NCI-H460 (cell line): ENCODE measurements around the gene ARL8B. TPM values are rescaled to one million over a fixed set of nuclear protein-coding genes. Genes with fewer than 3 reads are reported as not detected.

Experiments
- DNase-seq: peaks from one replicate; pipeline ENCODE4 v3.0.0-alpha.2; 2016; ENCODE audit warnings: low read depth; ENCODE audit errors: extremely low read depth
- total RNA-seq: library from RNA; depleted of rRNA; stranded (reverse); fragments of >200 nt; shearing (Covaris generic); gene quantifications from 2 replicates; pipeline ENCODE4 v1.2.3, GENCODE V29; 2014

ARL8B gene
- total RNA-seq, 1 experiment from 2014 or later = 37.0 TPM

DNA sequence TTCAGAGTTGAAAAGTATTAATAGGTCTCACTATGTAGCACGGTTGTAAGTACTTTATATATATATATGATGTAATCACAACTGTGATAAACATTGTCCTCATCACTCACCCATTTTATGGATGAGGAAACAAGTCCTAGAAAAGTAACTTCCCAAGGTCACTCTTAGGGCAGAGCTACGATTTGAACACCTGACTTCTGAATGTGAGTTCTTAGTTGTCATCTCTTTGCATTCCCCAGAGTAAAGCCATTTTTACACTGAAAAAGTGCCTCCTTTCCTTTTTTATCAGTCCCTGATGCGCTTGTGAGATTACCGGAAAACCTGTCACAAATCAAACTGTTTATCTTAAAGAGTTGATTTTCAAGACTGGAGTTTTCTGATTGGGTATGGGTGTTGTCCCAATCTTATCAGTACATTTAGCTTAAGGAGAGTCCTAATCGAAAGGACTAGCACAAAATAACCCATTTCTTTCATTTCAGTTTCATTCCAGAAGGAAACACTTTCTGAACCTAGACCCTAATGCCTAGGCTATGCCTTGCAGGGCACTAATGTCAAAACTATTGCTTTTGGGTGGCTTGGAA, 63.1 kb downstream of the ARL8B start:
- no peak for DNase-seq

DNA sequence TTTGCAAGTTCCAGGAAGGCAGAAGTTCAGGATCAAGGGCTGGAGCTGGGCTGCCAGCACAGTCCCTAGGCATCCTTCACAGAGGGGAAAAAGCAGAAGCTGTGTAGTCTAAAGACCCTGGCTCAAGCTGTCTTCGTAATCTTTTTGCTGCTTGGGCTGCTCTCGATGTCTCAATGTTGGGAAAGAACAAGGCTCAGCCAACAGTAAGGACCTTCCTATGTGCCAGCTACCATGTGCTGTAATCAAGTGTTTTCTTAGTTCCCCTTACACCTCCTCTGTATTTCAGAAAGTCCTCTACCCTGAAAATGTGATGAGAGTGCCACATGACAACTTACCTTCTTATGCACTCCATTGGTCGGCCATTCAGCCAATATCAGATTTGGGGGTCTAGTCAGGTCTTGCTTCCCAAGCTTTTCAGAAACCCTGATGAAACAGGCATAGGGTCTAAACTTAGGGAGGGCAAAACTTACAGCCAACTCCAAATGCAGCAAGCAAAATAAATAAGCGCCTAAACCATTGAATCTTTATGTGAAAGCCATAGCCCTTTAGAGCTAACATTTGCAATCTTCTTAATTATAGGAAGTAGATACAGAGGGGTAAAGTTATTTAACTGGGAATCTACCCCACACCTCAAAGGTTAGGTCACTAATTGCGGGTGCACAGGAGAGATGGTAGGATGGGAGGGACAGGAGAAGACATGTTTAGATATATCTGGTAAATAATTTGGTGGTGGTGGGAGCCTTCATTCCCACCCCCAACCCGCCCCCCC, 64.2 kb downstream of the ARL8B start:
- no peak for DNase-seq

DNA sequence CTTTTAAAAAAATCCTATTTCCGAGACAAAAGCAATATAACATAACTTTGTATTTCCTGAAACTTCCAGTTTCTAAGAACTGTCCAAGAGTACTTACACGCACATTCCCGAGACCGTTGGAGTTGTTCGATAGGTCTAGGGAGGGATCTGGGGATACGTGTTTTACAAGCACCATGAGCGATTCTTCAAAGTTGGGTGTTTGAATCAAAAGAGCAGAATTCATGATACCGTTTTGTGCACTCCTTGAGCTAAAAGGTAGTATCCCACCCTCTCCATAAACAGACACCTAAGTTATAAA, 64.7 kb downstream of the ARL8B start:
- no peak for DNase-seq

DNA sequence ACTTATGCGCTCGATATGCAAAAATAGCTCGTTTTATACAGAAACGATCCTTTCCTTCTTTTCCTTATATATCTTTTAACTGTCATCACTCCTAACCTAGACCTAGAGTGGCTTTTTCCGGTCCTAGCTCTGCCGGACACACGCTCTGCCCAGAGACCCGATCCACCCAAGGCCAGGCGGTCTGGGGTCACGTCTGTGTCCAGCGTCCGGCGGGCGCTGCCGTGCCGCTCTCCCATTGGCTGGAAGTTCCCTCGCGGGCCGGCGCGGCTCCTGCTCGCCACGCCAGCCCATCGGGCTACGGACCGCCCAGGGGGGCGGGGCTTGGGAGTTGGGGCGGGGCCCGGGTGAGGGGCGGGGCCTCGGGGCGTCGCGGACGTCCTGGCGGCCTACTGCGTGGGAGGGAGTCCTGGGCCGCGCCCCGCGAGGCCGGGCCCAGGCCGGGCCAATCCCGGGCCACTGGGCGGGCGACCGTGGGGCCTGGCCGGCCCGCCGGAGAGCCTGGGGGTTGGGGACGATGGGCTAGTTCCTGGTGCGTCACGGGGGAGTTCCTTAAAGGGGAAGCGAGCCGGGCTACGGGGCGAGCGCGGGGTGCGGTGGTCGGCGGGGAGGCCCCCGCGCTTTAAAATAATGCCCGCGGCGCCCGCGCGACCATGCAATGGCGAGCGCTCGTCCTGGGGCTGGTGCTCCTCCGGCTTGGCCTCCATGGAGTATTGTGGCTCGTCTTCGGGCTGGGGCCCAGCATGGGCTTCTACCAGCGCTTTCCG, 65.2 kb downstream of the ARL8B start, which contains the start of gene EDEM1:
Gene EDEM1, plus strand, starts transcription at position 552 of the 764 bp plus-strand sequence. Its CDS starts 99 bp downstream, at position 651.
- peak; percentile 89 for DNase-seq

DNA sequence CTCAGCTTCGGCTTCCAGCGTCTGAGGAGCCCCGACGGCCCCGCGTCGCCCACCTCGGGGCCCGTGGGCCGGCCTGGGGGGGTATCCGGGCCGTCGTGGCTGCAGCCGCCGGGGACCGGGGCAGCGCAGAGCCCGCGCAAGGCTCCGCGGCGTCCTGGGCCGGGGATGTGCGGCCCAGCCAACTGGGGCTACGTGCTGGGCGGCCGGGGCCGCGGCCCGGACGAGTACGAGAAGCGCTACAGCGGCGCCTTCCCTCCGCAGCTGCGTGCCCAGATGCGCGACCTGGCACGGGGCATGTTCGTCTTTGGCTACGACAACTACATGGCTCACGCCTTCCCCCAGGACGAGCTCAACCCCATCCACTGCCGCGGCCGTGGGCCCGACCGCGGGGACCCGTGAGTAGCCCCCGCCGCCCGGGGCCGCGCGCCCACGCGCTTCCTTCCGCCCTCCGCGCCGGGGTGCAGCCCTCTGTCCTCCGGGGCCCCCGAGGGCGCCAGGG, 65.9 kb downstream of the ARL8B start:
- no peak for DNase-seq

DNA sequence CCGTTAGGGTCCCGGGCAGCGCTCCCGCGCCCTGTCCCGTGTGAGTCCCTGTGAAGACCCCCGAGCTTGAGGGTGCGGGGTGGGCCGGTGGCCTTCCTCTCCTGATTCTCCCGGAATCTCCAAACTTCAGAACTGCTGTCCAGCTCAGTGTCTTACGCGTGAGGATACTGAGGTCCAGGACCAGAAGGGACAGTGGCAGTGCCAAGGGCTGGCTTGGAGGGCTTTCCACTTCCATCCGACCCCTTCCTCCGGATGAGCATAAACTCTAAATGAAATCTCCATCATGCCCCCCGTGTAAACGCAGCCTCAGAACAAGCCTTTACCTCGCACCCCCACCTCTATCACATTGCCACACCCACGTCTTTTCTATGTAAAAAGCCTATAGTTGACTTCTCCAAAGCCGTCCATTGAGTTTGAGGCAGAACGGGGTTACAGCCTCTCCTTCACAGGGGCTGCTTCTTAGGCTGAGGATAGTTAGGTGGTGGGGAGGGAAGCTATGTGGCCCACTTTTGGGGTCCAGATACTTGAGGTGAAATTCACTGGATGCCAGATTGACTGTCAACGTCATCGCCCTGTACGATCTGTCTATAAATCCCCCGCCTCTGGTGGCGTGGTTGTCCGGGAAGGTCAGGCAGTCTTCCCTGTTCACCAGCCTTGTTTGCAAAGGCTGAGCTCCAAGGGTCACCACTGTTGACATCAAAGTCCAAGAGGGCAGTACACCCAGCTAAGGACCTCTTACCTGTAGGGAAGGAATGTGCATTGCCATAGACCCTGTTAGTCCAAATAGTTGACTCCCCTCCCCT, 66.5 kb downstream of the ARL8B start:
- DNase-seq = no peak

DNA sequence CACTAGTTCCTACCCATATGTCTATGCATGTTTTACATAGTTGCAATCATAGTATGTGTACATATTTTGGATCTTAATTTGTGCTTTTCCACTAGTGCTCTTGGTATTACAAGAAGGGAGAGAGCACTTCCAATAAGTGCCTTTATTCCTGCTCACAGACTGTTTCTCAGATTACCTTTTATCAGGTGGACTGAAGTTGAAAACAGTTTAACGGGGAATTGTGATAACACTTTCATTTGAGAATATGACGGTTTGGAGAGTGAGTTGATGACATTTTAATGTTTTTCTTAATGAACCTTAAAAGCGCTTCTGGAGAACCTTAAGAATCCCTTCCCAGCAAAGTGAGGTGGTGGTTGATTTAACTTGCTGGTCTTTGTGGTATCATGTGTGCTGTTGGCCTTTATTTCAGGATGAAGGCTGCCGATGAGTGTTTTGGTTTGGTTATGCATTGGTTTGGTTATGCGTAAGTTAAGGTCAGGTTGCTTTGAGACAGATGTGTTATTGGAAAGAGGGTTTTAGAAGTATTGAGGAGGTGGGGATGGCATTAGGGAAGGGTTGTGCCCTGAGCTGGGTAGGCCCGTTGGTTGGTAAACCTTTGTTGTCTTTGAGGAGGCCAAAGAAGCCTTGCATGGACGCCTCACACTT, 68.2 kb downstream of the ARL8B start:
- DNase-seq = no peak

DNA sequence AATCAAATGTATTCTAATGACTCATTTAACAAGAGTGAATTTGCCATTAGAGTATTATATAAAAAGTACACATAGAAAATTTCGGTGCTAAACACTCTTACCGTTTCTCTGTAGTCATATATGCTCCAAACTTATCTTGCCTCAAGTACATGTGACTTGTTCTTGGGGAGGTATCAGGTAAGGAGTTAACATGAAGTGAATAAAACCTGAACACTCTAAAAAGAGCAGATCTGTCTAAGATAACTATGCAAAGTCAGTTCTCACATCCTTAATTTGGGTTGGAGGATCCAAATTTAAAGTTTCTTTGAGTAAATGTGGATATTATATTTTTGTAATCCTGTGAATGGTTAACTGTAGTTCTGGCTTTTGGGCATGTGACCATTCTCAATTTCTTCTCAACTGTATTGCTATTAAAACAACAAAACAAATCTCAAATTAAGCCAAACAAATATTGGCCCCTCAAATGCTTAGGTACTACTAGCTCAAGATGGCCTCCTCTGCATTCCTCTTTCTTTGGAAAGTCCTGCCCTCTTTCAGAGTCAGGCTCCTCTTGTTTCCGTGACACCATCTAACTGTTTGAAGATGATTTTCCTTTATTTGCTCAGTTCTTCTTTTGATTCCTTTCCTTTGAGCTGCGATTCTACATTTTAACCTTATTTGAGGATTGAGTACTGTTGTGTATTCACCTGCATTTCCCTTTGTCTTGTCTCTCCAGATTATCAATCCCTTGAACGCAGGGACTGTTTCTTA, 69.6 kb downstream of the ARL8B start:
- DNase-seq = no peak

DNA sequence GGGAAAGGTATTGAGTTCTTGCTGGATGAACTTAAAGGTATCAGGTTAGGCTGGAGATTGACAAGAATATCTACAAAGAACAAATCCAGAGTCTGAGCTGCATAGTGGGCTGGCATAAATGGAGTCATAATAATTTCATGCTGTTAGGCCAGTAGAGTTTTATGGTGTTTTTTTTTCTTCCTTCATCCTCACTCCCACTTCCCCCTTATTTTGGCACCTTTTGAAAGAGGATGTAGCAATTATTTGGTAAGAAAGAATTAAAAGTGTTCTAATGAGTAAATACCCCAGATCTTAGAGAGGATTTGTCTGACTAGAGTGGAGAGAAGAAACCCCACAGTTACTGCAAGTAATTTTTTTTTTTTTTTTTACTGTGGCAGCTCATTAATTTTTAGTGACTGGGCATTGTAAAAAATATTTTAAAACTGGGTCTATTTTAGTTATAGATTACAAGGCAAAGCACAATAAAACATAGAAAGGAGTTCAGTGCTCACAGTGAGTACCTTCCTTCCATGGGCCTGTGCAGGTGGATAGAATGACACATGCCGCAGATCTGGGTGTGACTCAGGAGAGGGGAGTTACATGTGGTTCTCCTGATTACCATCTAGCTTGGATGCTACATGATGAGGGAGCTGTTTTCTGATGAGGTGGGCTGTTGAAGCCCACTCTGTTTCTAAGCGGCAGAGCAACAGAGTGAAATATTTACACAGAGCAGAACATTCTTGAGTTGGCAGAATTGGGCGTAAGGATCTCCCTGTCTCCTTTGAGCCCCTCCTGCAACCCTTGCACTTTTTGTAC, 70.7 kb downstream of the ARL8B start:
- DNase-seq = no peak

DNA sequence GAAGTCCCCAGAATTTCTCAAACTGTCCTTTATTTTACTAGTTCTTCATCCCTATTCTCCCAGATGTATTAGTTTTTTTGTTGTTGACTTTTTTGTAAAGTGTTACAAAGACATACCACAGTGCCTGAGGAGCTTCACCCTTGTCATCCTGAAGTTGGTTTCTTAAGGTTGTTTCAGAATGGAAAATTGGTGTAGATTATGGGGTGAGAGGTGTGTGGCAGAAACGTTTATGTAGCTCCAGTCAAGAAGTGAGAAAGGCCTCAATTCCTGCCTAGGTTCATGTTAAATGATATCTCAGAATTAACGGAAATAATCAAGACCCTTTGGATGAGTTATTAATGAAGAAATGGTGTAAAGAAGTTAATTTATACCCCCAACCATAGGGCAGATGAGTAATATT, 72.2 kb downstream of the ARL8B start:
- no peak for DNase-seq

DNA sequence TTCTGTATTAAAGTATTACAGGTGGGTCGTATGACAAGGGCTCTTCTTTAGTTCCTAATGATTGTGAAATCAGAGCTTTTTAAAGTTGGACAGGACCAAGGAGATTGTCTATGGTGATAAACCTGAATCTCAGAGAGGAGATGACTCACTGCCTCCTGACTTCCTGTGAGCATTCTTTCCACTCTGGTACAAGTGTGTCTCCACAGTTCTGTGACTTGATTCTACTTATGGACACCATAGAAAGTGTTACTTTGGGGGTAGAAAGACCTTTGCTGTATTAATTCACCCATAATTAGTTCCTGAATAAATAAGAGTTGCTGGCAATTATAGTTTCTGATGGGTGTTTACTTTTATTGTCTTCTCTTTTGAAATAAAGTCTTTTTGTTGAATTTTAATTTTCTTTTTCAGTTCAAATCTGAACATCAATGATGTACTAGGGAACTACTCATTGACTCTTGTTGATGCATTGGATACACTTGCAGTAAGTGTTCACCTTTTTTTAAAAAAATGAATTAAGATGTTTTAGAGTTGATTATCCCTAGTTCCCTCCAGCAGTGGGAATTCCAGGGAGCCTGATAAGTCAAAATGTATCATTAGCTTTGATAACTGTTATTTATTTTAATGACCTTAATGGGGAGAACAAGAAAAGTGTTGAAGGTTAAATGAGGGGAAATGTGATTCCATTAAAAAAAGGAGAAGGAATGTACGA, 72.9 kb downstream of the ARL8B start:
- peak; percentile 33 for DNase-seq

DNA sequence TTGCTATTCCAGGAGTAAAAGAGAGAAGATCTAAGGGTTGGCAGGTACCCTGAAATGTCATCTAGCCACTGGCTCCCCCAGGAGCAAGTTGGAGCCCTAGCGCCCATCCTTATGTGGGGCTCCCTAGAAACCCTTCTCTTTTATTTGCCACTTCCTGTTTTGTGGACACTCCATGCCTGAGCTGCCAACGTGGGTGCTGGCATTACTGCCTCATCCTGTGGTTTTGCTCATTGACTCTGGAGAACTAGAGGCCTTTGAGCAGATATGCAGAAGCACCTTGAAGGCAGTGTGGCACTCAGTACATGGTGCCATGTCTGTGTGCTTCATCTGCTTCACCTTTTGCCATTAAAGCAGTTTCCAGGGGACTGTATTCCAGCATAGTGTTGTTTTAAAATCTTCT, 73.5 kb downstream of the ARL8B start:
- DNase-seq = no peak

DNA sequence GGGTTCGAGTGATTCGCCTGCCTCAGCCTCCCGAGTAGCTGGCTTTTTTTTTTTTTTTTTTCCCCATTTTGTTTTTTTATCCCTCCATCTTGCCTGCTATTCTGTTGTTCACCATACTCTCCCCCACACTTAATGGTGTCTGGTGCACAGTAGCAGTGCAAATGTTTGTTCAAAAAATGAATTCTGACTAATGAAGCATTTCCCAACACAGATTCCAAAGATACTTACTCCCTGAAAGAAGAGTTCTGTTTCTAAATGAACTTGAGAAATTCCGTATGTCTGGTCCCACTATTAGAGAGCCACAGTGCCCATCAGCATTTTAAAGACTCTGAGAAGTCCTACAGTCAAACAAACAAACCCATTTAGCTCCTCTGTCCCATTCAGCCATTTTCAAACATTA, 74.9 kb downstream of the ARL8B start:
- DNase-seq = no peak

DNA sequence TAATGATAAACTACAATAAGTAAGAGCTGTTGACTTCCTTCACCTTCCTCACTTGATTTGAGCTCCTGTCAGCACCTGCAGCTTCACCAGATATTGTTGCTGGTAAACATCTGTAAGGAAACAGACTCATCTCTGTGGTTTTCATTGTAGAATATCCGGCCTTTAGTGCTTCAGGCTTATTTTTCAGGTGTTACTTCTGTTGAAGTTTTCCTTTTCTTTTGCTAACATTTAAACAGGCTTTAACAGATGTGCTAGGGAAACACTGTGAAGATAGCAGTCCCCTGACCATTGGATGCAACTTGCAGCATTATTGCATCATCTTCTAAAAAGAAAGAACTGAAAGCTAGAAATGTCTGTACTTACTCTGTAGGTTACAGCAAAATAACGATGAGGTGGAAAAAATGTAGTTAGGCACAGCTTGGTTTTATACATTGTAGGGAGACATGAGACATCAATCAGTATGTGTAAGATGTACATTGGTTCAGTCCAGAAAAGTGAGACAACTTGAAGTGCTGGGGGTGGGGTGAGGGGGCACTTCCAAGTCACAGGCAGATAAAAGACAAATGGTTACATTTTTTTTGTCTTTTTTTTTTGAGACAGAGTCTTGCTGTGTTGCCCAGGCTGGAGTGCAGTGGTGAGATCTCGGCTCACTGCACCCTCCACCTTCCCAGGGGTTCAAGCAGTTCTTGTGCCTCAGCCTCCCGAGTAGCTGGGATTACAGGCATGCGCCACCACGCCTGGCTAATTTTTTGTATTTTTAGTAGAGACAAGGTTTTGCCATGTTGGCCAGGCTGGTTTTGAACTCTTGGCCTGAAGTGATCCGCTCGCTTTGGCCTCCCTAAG, 75.6 kb downstream of the ARL8B start:
- DNase-seq = peak; percentile 40

DNA sequence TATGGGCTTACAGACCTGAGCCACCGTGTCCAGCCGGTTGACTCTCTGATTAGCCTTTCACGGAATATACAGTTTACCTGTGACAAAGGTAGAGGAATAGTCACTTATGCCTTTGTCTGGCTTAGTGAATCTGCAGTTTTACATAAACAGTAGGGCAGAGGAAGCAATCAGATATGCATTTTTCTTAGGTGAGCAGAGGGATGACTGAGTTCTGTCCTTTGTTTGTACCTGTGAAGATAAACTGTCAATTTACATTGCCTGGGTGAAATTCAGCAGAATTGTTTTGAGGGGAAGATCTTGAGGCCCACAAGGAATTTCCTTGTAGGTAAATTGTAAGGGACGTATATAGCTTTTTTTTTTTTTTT, 76.2 kb downstream of the ARL8B start:
- no peak for DNase-seq

DNA sequence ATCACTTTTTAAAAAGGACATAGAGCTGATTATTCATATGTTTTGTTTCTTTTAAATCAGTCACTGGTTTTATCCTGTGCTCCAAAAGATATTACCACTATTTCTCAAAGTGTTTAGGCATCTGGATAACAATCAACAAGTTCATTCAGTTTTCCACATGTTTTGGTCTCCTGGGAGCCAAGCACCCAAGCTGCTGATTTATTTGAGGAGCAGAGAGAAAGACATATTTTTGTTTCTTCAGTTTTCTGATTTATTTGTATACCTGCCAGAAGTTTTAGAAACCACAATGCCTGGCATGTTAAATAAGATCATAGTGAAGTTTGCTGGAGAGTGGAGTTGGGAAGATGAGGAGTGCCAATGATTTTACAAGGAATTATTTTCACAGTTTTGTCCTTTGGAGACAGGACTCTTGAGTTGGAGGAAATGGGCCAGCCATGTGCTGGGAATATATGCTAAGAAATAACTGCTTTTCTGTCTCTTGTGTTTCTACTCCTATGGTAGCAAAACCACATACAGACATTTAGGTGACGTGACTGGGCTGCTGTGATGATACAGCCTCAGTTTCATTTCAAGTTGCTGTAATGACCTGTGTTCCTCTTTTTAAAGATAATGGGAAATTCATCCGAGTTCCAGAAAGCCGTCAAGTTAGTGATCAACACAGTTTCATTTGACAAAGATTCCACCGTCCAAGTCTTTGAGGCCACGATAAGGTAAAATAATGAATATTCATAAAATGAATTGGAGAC, 77.1 kb downstream of the ARL8B start:
- DNase-seq = no peak

DNA sequence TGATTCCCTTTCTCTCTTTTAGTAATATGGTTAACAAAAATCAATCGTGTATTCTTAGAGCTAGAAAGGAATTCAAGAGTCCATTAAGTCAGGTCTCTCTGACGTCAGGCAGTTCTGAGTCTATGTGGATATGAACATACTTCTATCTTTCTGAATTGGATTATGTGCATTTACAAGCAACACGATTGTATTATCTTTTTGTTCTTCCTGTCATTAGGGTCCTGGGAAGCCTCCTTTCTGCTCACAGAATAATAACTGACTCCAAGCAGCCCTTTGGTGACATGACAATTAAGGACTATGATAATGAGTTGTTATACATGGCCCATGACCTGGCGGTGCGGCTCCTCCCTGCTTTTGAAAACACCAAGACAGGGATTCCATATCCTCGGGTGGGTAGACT, 79.4 kb downstream of the ARL8B start:
- no peak for DNase-seq
